IgD-negative memory B cell (primary cell): ENCODE measurements around the gene CHKB. TPM values are rescaled to one million over a fixed set of nuclear protein-coding genes. Genes with fewer than 3 reads are reported as not detected.

Source experiments
- H3K27ac Mint-ChIP-seq, 3 donors: one replicate each; pipeline ENCODE4 v1.8.0; 2020 to 2022; ENCODE audit warnings: mild to moderate bottlenecking in 3 of 3, mixed read lengths in 3 of 3, moderate library complexity in 1 of 3
- H3K27me3 Mint-ChIP-seq: one replicate; pipeline ENCODE4 v1.8.0; 2021; ENCODE audit warnings: mixed read lengths
- H3K36me3 Mint-ChIP-seq: one replicate; pipeline ENCODE4 v1.8.0; 2020; ENCODE audit warnings: mild to moderate bottlenecking, mixed read lengths
- H3K4me1 Mint-ChIP-seq, 3 donors: one replicate each; pipeline ENCODE4 v1.8.0; 2020 to 2022; ENCODE audit warnings: mixed read lengths in 3 of 3, mild to moderate bottlenecking in 1 of 3
- H3K4me3 Mint-ChIP-seq, 4 donors: one replicate each; pipeline ENCODE4 v1.8.0; 2020 to 2022; ENCODE audit warnings: mild to moderate bottlenecking in 4 of 4, mixed read lengths in 4 of 4, moderate library complexity in 3 of 4
- H3K9me3 Mint-ChIP-seq, 3 donors: one replicate each; pipeline ENCODE4 v1.8.0; 2020 to 2021; ENCODE audit warnings: mixed read lengths in 3 of 3, mild to moderate bottlenecking in 1 of 3
- polyA plus RNA-seq: library from polyadenylated mRNA; unstranded; fragments of 300-500 nt; fragmentation: Illumina TruSeq; gene quantifications from one replicate; pipeline ENCODE4 v1.2.3, GENCODE V29; 2021

The CHKB gene
- polyA plus RNA-seq, 1 donor from 2014 or later: 38.6 TPM

DNA sequence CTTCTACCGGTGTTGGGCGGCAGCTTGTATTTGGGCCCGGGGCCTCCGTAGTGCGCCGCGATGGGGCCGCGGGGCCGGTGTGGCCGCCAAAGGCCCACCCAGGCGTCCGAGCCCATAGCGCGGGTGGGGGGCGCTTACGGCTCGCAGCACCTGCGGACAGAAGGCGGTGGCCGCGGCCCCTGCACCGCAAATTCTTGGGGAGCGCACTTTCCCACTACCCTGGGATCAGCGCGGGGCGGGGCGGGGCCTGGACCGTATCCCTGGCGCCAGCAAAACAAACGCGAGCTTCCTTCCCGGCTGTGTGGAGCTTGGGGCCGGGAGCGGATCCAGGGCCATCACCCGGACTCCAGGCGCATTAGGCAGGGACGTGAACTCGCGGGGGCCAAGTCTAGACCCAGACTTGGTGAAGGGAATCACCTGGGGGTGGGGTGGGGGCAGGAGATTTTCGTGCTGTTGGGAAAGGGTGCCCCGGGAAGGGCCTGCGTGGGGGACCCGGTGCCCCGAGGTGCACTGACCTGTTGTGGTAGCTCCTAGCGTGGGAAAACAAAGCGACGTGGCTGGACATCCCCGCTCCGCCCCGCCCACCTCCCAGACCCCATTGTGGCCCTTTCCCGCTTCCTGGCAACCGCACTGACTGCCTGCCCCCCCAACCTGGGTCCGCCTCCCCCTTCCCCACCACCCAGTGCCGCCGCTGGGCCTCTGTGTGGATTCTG is 50.5 kb downstream of the CHKB start:
- Mint-ChIP-seq H3K27me3 (no peaks in the 10 kb centered on the region), H3K27ac (peak overlapping the region; percentile 93 to 99 (median 98)), H3K4me1 (peaks cover 33 to 37% (median 35%) of the 10 kb centered on the region in 3 donors), H3K36me3 (no peaks in the 10 kb centered on the region), H3K4me3 (peak overlapping the region; percentile 90 to 97 (median 94)), H3K9me3 (no peaks in the 10 kb centered on the region)

DNA sequence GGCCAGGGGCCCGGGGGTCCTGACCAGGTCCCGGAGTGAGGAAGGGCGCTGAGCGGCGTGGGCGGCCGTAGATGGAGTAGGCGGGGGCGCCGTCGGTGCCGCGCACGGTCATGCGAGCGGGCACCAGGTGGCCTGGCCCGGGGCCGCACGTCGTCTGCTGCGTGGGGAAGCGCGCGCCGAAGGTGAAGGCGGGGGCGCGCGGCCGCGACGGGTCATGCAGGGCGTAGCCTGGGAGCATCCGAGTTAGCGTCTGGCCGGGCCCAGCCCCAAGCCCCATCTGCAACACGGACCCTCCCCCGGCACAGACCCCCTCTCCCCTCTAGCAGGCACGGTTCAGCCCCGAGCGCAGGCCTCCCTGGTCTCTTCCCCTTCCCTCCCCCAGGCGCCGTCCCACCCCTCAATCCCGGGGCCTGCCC is 51.1 kb downstream of the CHKB start:
- H3K4me3 Mint-ChIP-seq: peak overlapping the region; percentile 90 to 97 (median 94)

DNA sequence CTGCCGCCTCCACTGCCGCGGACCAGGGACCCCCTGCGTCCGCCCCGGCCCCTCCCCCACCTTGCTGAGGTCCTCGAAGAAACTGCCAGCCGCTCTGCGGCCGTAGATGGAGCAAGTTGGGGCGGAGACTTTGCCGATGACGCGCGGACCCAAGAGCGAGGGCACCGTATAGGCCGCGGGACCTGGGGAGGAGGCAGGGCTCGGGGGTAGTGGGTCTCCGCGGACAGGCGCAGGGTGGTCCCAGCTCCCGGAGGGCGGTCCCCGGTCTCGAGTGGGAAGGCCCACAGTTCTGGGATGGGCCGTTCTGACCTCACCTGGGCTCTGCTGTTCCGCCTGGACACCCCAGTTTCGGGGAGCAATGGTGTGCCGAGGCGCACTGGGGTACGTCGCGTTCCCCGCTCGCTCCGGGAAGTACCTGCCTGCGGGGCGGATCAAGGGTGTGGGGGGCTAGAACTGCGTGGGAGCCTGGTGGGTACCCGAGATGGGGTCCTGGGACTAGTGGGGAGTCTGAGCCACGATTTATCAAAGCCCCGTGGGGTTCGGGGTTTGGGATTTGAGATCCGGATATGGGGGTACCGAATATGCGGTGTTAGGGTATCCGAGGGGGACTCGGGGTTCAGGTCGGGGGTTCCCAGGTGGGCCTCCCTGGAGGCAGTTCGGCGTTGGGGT is 51.6 kb downstream of the CHKB start:
- H3K27ac Mint-ChIP-seq: peak overlapping the region; percentile 98 to 100 (median 99)
- H3K9me3 Mint-ChIP-seq: no peaks in the 10 kb centered on the region
- no peaks in the 10 kb centered on the region for H3K36me3 Mint-ChIP-seq
- peaks cover 36 to 38% (median 37%) of the 10 kb centered on the region in 3 donors for H3K4me1 Mint-ChIP-seq
- peak overlapping the region; percentile 90 to 97 (median 94) for H3K4me3 Mint-ChIP-seq
- no peaks in the 10 kb centered on the region for H3K27me3 Mint-ChIP-seq

More for the DNA sequence above, 51.1 kb downstream of the CHKB start:
- H3K27me3 Mint-ChIP-seq: no peaks in the 10 kb centered on the region
- H3K27ac Mint-ChIP-seq: peak overlapping the region; percentile 98 to 100 (median 99)
- no peaks in the 10 kb centered on the region for H3K36me3 Mint-ChIP-seq
- peaks cover 36 to 38% (median 37%) of the 10 kb centered on the region in 3 donors for H3K4me1 Mint-ChIP-seq
- H3K9me3 Mint-ChIP-seq: no peaks in the 10 kb centered on the region

DNA sequence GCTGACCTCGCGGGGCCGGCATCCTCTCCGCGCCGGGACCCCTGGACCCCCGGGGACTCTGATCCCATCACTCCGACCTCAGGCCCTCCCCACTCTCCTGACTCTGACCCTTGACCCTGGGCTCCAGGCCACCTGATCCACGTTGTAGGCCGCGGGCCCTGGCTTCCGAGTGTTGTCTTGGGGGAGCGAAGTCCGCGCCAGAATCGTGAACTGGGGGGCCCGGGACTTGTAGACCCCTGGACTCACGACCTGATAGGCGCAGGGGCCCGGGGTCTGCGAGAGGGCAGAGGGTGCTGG is 52.1 kb downstream of the CHKB start:
- H3K27me3 Mint-ChIP-seq: no peaks in the 10 kb centered on the region
- no peaks in the 10 kb centered on the region for H3K9me3 Mint-ChIP-seq
- peaks cover 36 to 38% (median 37%) of the 10 kb centered on the region in 3 donors for H3K4me1 Mint-ChIP-seq
- H3K36me3 Mint-ChIP-seq: no peaks in the 10 kb centered on the region
- H3K27ac Mint-ChIP-seq: peak overlapping the region; percentile 98 to 100 (median 99)
- H3K4me3 Mint-ChIP-seq: peak overlapping the region; percentile 90 to 97 (median 94)

DNA sequence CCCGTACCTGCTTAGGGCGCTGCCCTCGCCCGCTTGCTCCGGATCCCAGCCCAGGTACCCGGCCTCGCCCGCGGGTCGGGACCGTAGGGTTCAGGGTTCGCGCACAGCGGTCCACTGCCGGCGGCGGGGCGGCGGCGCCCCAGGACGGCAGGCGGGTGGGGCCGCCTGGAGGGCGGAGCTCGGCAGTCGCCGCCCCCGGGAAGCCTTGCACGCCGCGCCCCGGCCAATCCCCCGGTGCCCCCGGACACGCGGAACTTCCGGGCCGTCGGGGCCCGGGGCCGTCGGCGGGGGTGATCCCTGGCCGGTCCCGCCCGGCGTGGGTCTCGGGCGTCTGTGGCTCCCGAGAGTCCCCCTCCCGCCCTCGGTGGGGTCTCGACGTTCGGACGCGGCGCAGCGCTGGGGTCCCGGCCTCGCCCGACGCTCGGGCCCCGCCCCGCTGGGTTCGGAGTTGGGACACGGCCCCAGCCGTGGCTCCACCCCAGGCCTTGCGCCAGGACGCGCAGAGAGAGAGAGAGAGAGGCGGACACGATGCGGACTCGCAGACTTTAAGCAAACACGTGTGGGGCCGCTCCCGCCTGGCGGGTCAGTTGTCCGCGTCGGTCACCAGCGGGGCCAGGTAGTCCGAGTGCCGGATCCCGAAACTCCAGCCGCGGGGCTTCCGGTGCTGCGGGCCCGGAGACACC is 52.6 kb downstream of the CHKB start, which contains the start of gene TYMP:
Gene TYMP (minus strand): TSS at position 116 of the 683 bp plus-strand sequence. CDS start 303 bp downstream, outside the sequence.
- Mint-ChIP-seq H3K27ac (peak within 1 kb of the TSS; percentile 98 to 100 (median 99)), H3K36me3 (no peaks in the 10 kb centered on the region), H3K27me3 (no peaks in the 10 kb centered on the region), H3K9me3 (no peaks in the 10 kb centered on the region), H3K4me1 (peaks cover 32 to 37% (median 34%) of the 10 kb centered on the region in 3 donors), H3K4me3 (peak within 1 kb of the TSS; percentile 90 to 97 (median 94))

DNA sequence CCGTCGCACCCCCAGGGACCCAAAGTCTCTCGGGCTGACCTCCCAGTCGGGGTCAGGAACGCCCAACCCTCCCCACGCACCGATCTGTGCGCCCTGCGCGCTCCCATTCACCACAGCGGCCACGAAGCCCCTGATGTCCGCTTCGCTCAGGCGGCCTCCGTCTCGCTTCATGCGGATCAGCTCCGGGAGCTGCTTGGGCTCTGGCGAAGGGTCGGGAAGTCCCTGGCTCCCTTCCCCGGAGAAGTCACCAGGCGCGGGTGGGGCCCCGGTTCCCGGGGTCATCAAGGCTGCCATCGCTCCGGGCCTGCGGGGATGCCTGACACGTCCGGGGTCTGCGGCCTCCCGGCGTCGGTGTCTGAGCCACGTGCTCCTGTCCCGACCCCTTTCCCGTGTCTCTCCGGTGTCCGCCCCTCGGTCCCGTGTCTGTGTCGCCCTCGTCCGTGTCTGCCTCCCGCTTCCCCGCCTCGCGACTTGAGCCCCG is 53.2 kb downstream of the CHKB start:
- Mint-ChIP-seq H3K36me3 (no peaks in the 10 kb centered on the region), H3K4me1 (peaks cover 34 to 37% (median 35%) of the 10 kb centered on the region in 3 donors), H3K27ac (peak overlapping the region in 2 of 3 donors; percentile 92 to 98), H3K4me3 (peak overlapping the region; percentile 55 to 95 (median 82)), H3K27me3 (no peaks in the 10 kb centered on the region), H3K9me3 (no peaks in the 10 kb centered on the region)

Other genes with a start within 250 kb of the CHKB start
- 27.0 TPM for gene PPP6R2, start 239.5 kb downstream of the CHKB start, polyA plus RNA-seq
- gene SBF1, start 107.8 kb downstream of the CHKB start, polyA plus RNA-seq: 17.5 TPM
- 1.5 TPM for gene ADM2, start 101.3 kb downstream of the CHKB start, polyA plus RNA-seq
- not detected for gene MIOX, start 96.0 kb downstream of the CHKB start, polyA plus RNA-seq
- 26.4 TPM for gene LMF2, start 75.1 kb downstream of the CHKB start, polyA plus RNA-seq
- 39.4 TPM for gene NCAPH2, start 74.6 kb downstream of the CHKB start, polyA plus RNA-seq
- 11.8 TPM for gene SCO2, start 57.3 kb downstream of the CHKB start, polyA plus RNA-seq
- 56.8 TPM for gene TYMP, start 52.8 kb downstream of the CHKB start, polyA plus RNA-seq
- gene KLHDC7B, start 37.0 kb downstream of the CHKB start, polyA plus RNA-seq: 4.7 TPM
- not detected for gene SYCE3, start 19.9 kb downstream of the CHKB start, polyA plus RNA-seq
- gene CPT1B, start 4.4 kb downstream of the CHKB start, polyA plus RNA-seq: 1.6 TPM
- not detected for gene MAPK8IP2, start 17.9 kb upstream of the CHKB start, polyA plus RNA-seq
- gene ARSA, start 45.3 kb upstream of the CHKB start, polyA plus RNA-seq: 11.5 TPM
- gene SHANK3, start 90.0 kb upstream of the CHKB start, polyA plus RNA-seq: not detected
- gene ACR, start 155.4 kb upstream of the CHKB start, polyA plus RNA-seq: not detected
- gene RABL2B, start 200.8 kb upstream of the CHKB start, polyA plus RNA-seq: 25.0 TPM